Neuronal stem cell (in vitro differentiated cells): ENCODE data around the gene RASSF7.

Experiments
- DNase-seq: peaks from one replicate; pipeline ENCODE4 v3.0.0-alpha.2; 2013; ENCODE audit warnings: low spot score
- H2AFZ ChIP-seq: one replicate; pipeline ENCODE4 v1.6.1; 2013; ENCODE audit warnings: mild to moderate bottlenecking, low read length, inconsistent platforms
- H2AK5ac ChIP-seq: 2 replicates; pipeline ENCODE4 v1.6.1; 2013; ENCODE audit warnings: low read depth, mild to moderate bottlenecking, inconsistent platforms, low read length, moderate library complexity, mixed read lengths
- H2BK120ac ChIP-seq: 2 replicates; pipeline ENCODE4 v1.6.1; 2013; ENCODE audit warnings: low read depth, mild to moderate bottlenecking, inconsistent platforms, low read length, moderate library complexity, mixed read lengths
- H2BK12ac ChIP-seq: one replicate; pipeline ENCODE4 v1.6.1; 2013; ENCODE audit warnings: low read length, inconsistent platforms
- H2BK15ac ChIP-seq: 2 replicates; pipeline ENCODE4 v1.6.1; 2013; ENCODE audit warnings: mild to moderate bottlenecking, low read length, inconsistent platforms, mixed read lengths
- H2BK5ac ChIP-seq: one replicate; pipeline ENCODE4 v1.6.1; 2013; ENCODE audit warnings: inconsistent platforms, mild to moderate bottlenecking, low read length, moderate library complexity
- H3K14ac ChIP-seq: one replicate; pipeline ENCODE4 v1.6.1; 2013; ENCODE audit warnings: low read length, inconsistent platforms
- H3K18ac ChIP-seq: 2 replicates; pipeline ENCODE4 v1.6.1; 2013; ENCODE audit warnings: low read length, inconsistent platforms
- H3K23ac ChIP-seq: 2 replicates; pipeline ENCODE4 v1.6.1; 2013; ENCODE audit warnings: low read depth, mild to moderate bottlenecking, mixed read lengths, low read length, inconsistent platforms; ENCODE audit not compliant: poor library complexity
- H3K27ac ChIP-seq: replicated peaks from 3 replicates; pipeline ENCODE4 v1.5.1; 2013; ENCODE audit warnings: low read length, inconsistent platforms
- H3K27me3 ChIP-seq, 3 experiments: 2 replicates each; pipeline ENCODE4 v1.6.1; 2013; ENCODE audit warnings: low read length in 3 of 3, mild to moderate bottlenecking in 2 of 3, inconsistent platforms in 1 of 3, low read depth in 1 of 3, mixed read lengths in 1 of 3, moderate library complexity in 1 of 3; ENCODE audit not compliant: control insufficient read depth in 3 of 3, insufficient read depth in 3 of 3
- H3K36me3 ChIP-seq, 2 donors: replicated peaks in 1 of 2; 2 replicates each; pipeline ENCODE4 v1.6.1; 2013; ENCODE audit warnings: low read length in 2 of 2; ENCODE audit not compliant: control insufficient read depth in 2 of 2, insufficient read depth in 2 of 2
- H3K4ac ChIP-seq: 2 replicates; pipeline ENCODE4 v1.6.1; 2013; ENCODE audit warnings: inconsistent platforms, mild to moderate bottlenecking, low read length, moderate library complexity
- H3K4me1 ChIP-seq, 2 donors: 1 replicate in 1 of 2; 2 replicates in 1 of 2; pipeline ENCODE4 v1.6.1; 2013; ENCODE audit warnings: low read length in 2 of 2, low read depth in 1 of 2; ENCODE audit not compliant: control insufficient read depth in 2 of 2, insufficient read depth in 1 of 2
- H3K4me2 ChIP-seq: one replicate; pipeline ENCODE4 v1.6.1; 2013; ENCODE audit warnings: mild to moderate bottlenecking, low read length, inconsistent platforms; ENCODE audit not compliant: insufficient read depth, poor library complexity, severe bottlenecking
- H3K4me3 ChIP-seq, 2 donors: 2 replicates each; pipeline ENCODE4 v1.5.1; 2013; ENCODE audit warnings: low read length in 2 of 2, mild to moderate bottlenecking in 2 of 2, inconsistent platforms in 1 of 2, moderate library complexity in 1 of 2
- H3K79me1 ChIP-seq: one replicate; pipeline ENCODE4 v1.6.1; 2013; ENCODE audit warnings: low read depth, mild to moderate bottlenecking, inconsistent platforms, low read length, moderate library complexity
- H3K9ac ChIP-seq: one replicate; pipeline ENCODE4 v1.6.1; 2013; ENCODE audit warnings: mild to moderate bottlenecking, low read depth, low read length, inconsistent platforms; ENCODE audit not compliant: poor library complexity
- H3K9me3 ChIP-seq, 2 donors: replicated peaks in 1 of 2; 2 replicates each; pipeline versions ENCODE3 to v1.6.1; 2013; ENCODE audit warnings: low read length in 2 of 2, mild to moderate bottlenecking in 2 of 2, inconsistent platforms in 1 of 2, low read depth in 1 of 2, mixed read lengths in 1 of 2, moderate library complexity in 1 of 2; ENCODE audit not compliant: control insufficient read depth in 2 of 2, insufficient read depth in 1 of 2
- H4K8ac ChIP-seq: one replicate; pipeline ENCODE4 v1.6.1; 2013; ENCODE audit warnings: low read depth, mild to moderate bottlenecking, inconsistent platforms, low read length, moderate library complexity
- H4K91ac ChIP-seq: one replicate; pipeline ENCODE4 v1.6.1; 2013; ENCODE audit warnings: low read length, low read depth, mild to moderate bottlenecking, inconsistent platforms; ENCODE audit not compliant: poor library complexity
- WGBS, 2 donors: extraction: QIAGEN DNeasy Blood & Tissue Kit; methylation state at CpG; one replicate each; pipeline ENCODE4 v1.1.7; 2013; ENCODE audit warnings: missing lambda C conversion rate in 2 of 2, mixed read lengths in 1 of 2; ENCODE audit not compliant: insufficient read length in 2 of 2, insufficient replicate concordance in 1 of 2; ENCODE audit errors: extremely low coverage in 2 of 2; 5-methylcytosine and 5-hydroxymethylcytosine counted together

Gene RASSF7

DNA sequence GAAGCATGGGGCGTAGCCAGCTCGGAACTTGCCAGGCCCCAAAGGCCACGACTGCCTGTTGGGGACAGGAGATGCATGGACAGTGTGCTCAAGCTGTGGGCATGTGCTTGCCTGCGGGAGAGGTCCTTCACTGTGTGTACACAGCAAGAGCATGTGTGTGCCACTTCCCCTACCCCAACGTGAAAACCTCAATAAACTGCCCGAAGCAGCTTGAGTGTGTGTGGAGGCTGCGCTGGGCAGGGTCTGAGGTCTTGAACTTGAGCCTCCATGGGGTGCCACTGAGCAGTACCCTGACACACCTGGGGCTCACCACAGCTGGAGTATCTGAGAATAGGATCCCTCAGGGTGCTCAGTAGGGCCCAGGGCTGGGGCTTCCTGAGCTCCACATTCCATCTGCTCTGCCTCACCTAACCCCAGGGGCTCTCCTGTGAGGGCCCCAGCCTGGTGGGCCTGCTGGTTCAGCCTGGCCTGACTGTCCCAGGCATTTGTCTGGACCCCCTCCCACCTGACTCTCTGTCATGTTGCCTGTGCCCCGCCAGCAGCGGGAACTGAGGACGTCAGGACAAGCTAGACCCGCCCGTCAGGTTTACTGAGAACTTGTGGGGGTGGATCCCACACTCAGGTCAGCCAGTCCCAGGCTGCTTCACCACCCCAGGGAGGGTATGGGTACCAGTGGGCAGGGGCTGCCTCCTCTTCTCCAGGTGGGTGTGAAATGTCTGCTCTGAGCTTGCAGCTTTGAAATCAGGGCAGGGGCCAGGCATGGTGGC lies 3.2 kb downstream of the RASSF7 start:
- peaks cover 18% of the 10 kb centered on the region for H3K79me1 ChIP-seq
- peaks cover 4 to 5% of the 10 kb centered on the region in 2 donors for H3K36me3 ChIP-seq
- peaks cover 24 to 30% of the 10 kb centered on the region in 2 donors for H3K4me1 ChIP-seq
- no peak overlapping the region for H3K18ac ChIP-seq
- H3K27me3 ChIP-seq, result peaks cover 0 to 16% (median 0%) of the 10 kb centered on the region in 3 experiments
- no peak overlapping the region for H3K14ac ChIP-seq
- H3K4me3 ChIP-seq, result no peak overlapping the region
- H2AFZ ChIP-seq, result no peak overlapping the region
- no peak overlapping the region for H2BK15ac ChIP-seq
- H2BK5ac ChIP-seq, result peak overlapping the region; percentile 66
- no CpG with 5 or more reads among the region's 12 CpGs for WGBS, 2 donors
- no peak overlapping the region for H4K8ac ChIP-seq
- H2BK120ac ChIP-seq, result no peak overlapping the region
- H3K4me2 ChIP-seq, result no peak overlapping the region
- H2BK12ac ChIP-seq, result peak overlapping the region; percentile 41
- peak overlapping the region; percentile 73 for H3K23ac ChIP-seq
- H2AK5ac ChIP-seq, result no peak overlapping the region
- DNase-seq, result no peak
- H3K9ac ChIP-seq, result peak overlapping the region; percentile 44
- H3K4ac ChIP-seq, result no peak overlapping the region
- H3K9me3 ChIP-seq, result no peaks in the 10 kb centered on the region
- no peak overlapping the region for H3K27ac ChIP-seq
- no peak overlapping the region for H4K91ac ChIP-seq

DNA sequence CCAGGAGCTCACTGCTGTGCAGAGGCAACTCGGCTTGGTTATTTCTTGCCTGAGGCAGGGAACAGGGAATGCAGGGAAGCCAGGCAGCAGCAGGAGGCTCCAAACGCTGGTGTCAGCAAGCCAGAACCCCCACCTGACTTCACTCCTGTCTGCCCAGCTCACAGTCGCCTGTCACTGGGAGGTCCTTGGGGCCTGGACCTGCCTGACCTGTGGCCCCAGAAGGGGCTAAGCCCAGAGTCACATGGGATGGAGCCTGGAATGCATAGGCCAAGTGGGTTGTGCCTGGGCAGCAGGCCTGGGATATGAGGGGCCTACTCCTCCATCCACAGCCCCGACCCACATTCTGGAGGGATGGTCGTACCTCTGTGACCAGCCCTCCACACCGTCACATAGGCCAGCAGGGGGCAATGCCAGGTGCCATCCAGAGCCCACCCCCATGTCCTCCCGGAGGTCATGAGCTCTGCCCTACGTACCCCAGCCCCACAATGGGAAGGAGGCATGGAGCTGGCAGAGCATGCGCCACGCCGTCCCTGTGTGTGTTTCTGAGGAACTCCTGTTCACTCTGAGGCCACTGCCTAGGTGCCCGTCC lies 5.2 kb downstream of the RASSF7 start:
- Histone ChIP-seq H3K14ac (no peak overlapping the region), H3K4me3 (no peak overlapping the region), H2BK12ac (no peak overlapping the region), H4K8ac (no peak overlapping the region), H3K27ac (peak overlapping the region; percentile 22), H2AK5ac (peak overlapping the region; percentile 94), H2BK5ac (peak overlapping the region; percentile 48), H3K4ac (no peak overlapping the region), H3K79me1 (peaks cover 18% of the 10 kb centered on the region), H3K9me3 (no peaks in the 10 kb centered on the region), H3K36me3 (peaks cover 4 to 5% of the 10 kb centered on the region in 2 donors), H3K4me1 (peaks cover 25 to 30% of the 10 kb centered on the region in 2 donors), H3K18ac (peak overlapping the region; percentile 28), H4K91ac (no peak overlapping the region), H3K27me3 (peaks cover 0 to 4% (median 0%) of the 10 kb centered on the region in 3 experiments), H3K4me2 (no peak overlapping the region), H2BK120ac (no peak overlapping the region), H3K9ac (peak overlapping the region; percentile 44), H3K23ac (peak overlapping the region; percentile 73), H2AFZ (no peak overlapping the region), H2BK15ac (peak overlapping the region; percentile 11)
- no peak for DNase-seq
- no CpG with 5 or more reads among the region's 12 CpGs for WGBS, 2 donors

DNA sequence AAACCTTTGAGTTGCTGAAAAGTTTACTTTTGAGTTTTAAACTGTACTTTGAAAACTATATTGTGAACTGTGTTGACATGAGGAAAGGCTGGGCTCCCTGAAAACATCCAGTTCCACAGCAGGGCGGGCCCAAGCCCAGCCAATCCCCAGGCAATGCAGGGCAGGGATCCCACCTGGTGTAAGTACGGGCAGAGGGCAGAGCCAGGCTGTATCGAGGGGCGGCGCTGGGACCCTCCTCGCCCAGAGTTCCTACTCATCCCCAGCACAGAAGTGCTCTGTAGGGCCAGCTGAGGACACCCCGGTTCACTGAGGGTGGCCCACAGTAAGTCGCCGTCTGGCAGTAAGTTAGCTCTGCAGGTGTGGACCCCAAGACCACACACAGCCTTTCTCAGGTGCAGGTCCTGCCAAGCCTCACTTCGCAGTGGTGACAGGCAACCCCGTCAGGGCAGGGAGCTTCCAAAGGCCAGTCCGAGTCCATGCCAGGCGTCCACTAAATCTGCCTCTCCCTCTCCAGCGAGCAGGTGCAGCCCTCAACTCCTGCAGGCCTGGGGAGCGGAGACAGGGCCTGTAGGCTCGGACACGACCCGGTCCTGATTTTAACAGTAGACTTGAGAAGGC lies 6.3 kb downstream of the RASSF7 start:
- H2BK5ac ChIP-seq, result peak overlapping the region; percentile 33
- peak overlapping the region; percentile 63 to 91 for H3K4me3 ChIP-seq
- H3K36me3 ChIP-seq, result peaks cover 4 to 5% of the 10 kb centered on the region in 2 donors
- DNase-seq, result no peak
- no peak overlapping the region for H3K18ac ChIP-seq
- peaks cover 0 to 4% (median 0%) of the 10 kb centered on the region in 3 experiments for H3K27me3 ChIP-seq
- no peak overlapping the region for H4K8ac ChIP-seq
- peak overlapping the region; percentile 30 for H2BK15ac ChIP-seq
- H3K14ac ChIP-seq, result no peak overlapping the region
- H3K79me1 ChIP-seq, result peaks cover 10% of the 10 kb centered on the region
- H2AK5ac ChIP-seq, result peak overlapping the region; percentile 98
- no peak overlapping the region for H3K4ac ChIP-seq
- peak overlapping the region; percentile 91 for H2BK120ac ChIP-seq
- H4K91ac ChIP-seq, result no peak overlapping the region
- H3K27ac ChIP-seq, result no peak overlapping the region
- peaks cover 25 to 27% of the 10 kb centered on the region in 2 donors for H3K4me1 ChIP-seq
- H2AFZ ChIP-seq, result no peak overlapping the region
- no peak overlapping the region for H3K9ac ChIP-seq
- no peaks in the 10 kb centered on the region for H3K9me3 ChIP-seq
- no CpG with 5 or more reads among the region's 18 CpGs for WGBS, 2 donors
- peak overlapping the region; percentile 91 for H3K4me2 ChIP-seq
- H3K23ac ChIP-seq, result no peak overlapping the region
- no peak overlapping the region for H2BK12ac ChIP-seq
